Spleen (tissue), 7 donors: Measurements from ENCODE around the gene ENO3.
A peak's percentile ranks its signal among the peaks of the same experiment; 100 is the strongest.

Source experiments
- POLR2A ChIP-seq, 3 donors: fragments of 450-650 bp; IDR thresholded peaks; one replicate each; pipeline ENCODE4 v1.5.1; 2017; ENCODE audit warnings: antibody characterized with exemption in 3 of 3, mild to moderate bottlenecking in 1 of 3
- POLR2AphosphoS5 ChIP-seq, 3 donors: sonication (generic); formaldehyde crosslinking; IDR thresholded peaks; one replicate each; pipeline ENCODE4 v1.5.1; 2017; ENCODE audit warnings: antibody characterized with exemption in 3 of 3
- TF ChIP-seq, protein P1 (sequence below), 11 experiments: fragments of 200-600 bp in 7 of 11; fragments of 450-650 bp in 4 of 11; sonication (generic) in 4 of 11; IDR thresholded peaks in 8 of 11; conservative IDR thresholded peaks in 3 of 11; 1 replicate in 7 of 11; 2 replicates in 4 of 11; pipeline versions ENCODE4 v1.4.0 to v1.8.0; 2016 to 2021; ENCODE audit warnings: antibody characterized with exemption in 11 of 11, inconsistent platforms in 4 of 11, mild to moderate bottlenecking in 1 of 11
- donor health status: DM: no; HTN: no; CAD: no; lungs with moderate emphysema.
- donor health status: DM: no; HTN: no; CAD: no.
- donor health status: DM: no; HTN: no; CAD: no.

DNA sequence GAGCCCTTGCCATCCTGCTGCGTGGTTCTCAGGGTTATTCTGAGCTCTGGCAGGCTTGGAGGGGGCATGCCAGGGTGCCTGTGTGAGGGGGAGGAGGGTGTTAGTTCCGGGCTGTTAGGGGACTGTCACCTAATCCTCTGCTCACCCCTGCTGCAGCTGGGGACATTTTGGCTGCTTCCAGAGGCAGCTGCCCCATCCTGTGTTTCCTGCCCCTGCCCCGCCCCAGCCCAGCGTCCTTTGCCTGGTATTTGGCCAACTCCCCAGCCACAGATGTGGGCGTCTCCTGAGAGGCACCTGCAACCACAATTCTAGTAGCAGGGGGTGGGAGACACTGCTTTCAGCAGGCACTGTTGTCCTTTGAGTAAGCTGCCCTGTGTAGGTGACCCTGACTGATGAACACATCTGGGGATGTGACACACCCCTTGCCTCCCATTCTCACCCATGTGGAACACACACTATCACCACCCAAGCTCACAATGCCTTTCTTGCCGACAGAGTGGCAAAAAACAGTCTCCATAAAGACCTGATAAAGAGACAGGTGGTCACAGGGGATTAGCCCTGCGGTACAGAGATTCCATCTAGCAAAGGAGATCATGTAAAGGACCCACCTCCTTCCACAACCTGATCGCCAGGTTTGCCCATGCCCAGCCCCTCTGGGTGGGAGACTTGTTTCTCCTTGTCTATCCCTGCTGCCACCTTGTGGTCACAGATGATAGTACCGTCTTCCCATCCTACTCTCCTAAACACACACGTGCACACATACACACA is 47.7 kb upstream of the ENO3 start, which contains the start of gene CHRNE:
- TF ChIP-seq, protein P1, sequence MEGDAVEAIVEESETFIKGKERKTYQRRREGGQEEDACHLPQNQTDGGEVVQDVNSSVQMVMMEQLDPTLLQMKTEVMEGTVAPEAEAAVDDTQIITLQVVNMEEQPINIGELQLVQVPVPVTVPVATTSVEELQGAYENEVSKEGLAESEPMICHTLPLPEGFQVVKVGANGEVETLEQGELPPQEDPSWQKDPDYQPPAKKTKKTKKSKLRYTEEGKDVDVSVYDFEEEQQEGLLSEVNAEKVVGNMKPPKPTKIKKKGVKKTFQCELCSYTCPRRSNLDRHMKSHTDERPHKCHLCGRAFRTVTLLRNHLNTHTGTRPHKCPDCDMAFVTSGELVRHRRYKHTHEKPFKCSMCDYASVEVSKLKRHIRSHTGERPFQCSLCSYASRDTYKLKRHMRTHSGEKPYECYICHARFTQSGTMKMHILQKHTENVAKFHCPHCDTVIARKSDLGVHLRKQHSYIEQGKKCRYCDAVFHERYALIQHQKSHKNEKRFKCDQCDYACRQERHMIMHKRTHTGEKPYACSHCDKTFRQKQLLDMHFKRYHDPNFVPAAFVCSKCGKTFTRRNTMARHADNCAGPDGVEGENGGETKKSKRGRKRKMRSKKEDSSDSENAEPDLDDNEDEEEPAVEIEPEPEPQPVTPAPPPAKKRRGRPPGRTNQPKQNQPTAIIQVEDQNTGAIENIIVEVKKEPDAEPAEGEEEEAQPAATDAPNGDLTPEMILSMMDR (IDR thresholded peaks at IDR 0.05 in 8 of 11, conservative IDR thresholded peaks at IDR 0.05 in 3 of 11) = peak; percentile 64 to 92 (median 83)
- TF ChIP-seq POLR2A (IDR thresholded peaks at IDR 0.05) (no peak), POLR2AphosphoS5 (IDR thresholded peaks at IDR 0.05) (no peak)
